Peyer's patch (tissue), 4 donors: ENCODE data around the gene FAM169A. TPM values are rescaled to one million over a fixed set of nuclear protein-coding genes. Genes with fewer than 3 reads are reported as not detected.

Experiments used
- DNase-seq, 3 donors: peaks; one replicate each; pipeline ENCODE4 v3.0.0-alpha.2; 2017 to 2019
- H3K27ac ChIP-seq, 4 donors: fragments of 200-600 bp; sonication (generic); one replicate each; pipeline ENCODE4 v1.5.1; 2016 to 2019
- H3K27me3 ChIP-seq, 2 donors: fragments of 200-600 bp; sonication (generic); one replicate each; pipeline ENCODE4 v1.5.1; 2019
- H3K36me3 ChIP-seq, 3 donors: fragments of 200-600 bp; sonication (generic); one replicate each; pipeline ENCODE4 v1.5.1; 2016 to 2019
- H3K4me1 ChIP-seq, 4 donors: fragments of 200-600 bp; sonication (generic); one replicate each; pipeline ENCODE4 v1.5.1; 2016 to 2019
- H3K4me3 ChIP-seq, 4 donors: fragments of 200-600 bp; sonication (generic); 1 replicate in 3 of 4; 2 replicates in 1 of 4; pipeline ENCODE4 v1.5.1; 2016 to 2019; ENCODE audit warnings: mild to moderate bottlenecking in 1 of 4
- H3K9me3 ChIP-seq, 4 donors: fragments of 200-600 bp; sonication (generic); one replicate each; pipeline ENCODE4 v1.5.1; 2016 to 2019; ENCODE audit warnings: mild to moderate bottlenecking in 1 of 4
- CTCF ChIP-seq, 6 experiments: fragments of 450-650 bp in 4 of 6; fragments of 200-600 bp in 2 of 6; sonication (generic) in 1 of 6; IDR thresholded peaks; one replicate each; pipeline ENCODE4 v1.5.1; 2017 to 2019; ENCODE audit warnings: antibody characterized with exemption in 6 of 6, mild to moderate bottlenecking in 3 of 6, moderate library complexity in 1 of 6
- POLR2A ChIP-seq, 2 donors: fragments of 450-650 bp; IDR thresholded peaks; one replicate each; pipeline ENCODE4 v1.5.1; 2017; ENCODE audit warnings: antibody characterized with exemption in 2 of 2, mild to moderate bottlenecking in 2 of 2, moderate library complexity in 2 of 2
- total RNA-seq, 4 donors: library from RNA; depleted of rRNA; stranded (reverse); fragments of >200 nt; gene quantifications; one replicate each; pipeline ENCODE4 v1.1.0, GENCODE V29; 2016

The FAM169A gene
- total RNA-seq, 4 donors from 2014 or later, result 1.7 to 6.0 (median 2.9) TPM

- Histone ChIP-seq H3K4me3 (peak overlapping the region; percentile 80 to 94 (median 90)), H3K27ac (peak overlapping the region; percentile 62 to 87 (median 77)), H3K27me3 (no peaks in the 10 kb centered on the region), H3K9me3 (no peaks in the 10 kb centered on the region), H3K36me3 (peaks cover 0 to 38% (median 2%) of the 10 kb centered on the region in 3 donors), H3K4me1 (peaks cover 0 to 28% (median 4%) of the 10 kb centered on the region in 4 donors)
- no peak for TF ChIP-seq POLR2A (IDR thresholded peaks at IDR 0.05)
- no peak for TF ChIP-seq CTCF (IDR thresholded peaks at IDR 0.05)
- DNase-seq, result no peak
These were observed 98.6 kb downstream of the FAM169A start for GRCh38 chr5:74767579-74767913.

GRCh38 chr5:74766849-74767578 lies 99.2 kb downstream of the FAM169A start, which contains the start of the genes GFM2 and NSA2:
GFM2 (minus strand) TSS chr5:74767117; CDS start chr5:74763742, 3,375 bp downstream.
NSA2 (plus strand) TSS chr5:74767249; CDS start chr5:74767361, 112 bp downstream.
- peaks cover 0 to 38% (median 2%) of the 10 kb centered on the region in 3 donors for H3K36me3 ChIP-seq
- TF ChIP-seq CTCF (IDR thresholded peaks at IDR 0.05) (no peak), POLR2A (IDR thresholded peaks at IDR 0.05) (peak; percentile 34 to 47)
- H3K4me1 ChIP-seq, result peaks cover 0 to 28% (median 4%) of the 10 kb centered on the region in 4 donors

GRCh38 chr5:74766418-74766848 lies 99.8 kb downstream of the FAM169A start:
- DNase-seq, result no peak
- peak overlapping the region; percentile 80 to 94 (median 90) for H3K4me3 ChIP-seq
- no peaks in the 10 kb centered on the region for H3K9me3 ChIP-seq
- H3K36me3 ChIP-seq, result peaks cover 0 to 38% (median 2%) of the 10 kb centered on the region in 3 donors
- no peak for TF ChIP-seq POLR2A (IDR thresholded peaks at IDR 0.05)
- TF ChIP-seq CTCF (IDR thresholded peaks at IDR 0.05), result peak in 4 of 6 experiments; percentile 54 to 72 (median 66)
- H3K4me1 ChIP-seq, result peaks cover 0 to 28% (median 4%) of the 10 kb centered on the region in 4 donors
- peak overlapping the region; percentile 62 to 87 (median 77) for H3K27ac ChIP-seq
- no peaks in the 10 kb centered on the region for H3K27me3 ChIP-seq

More at GRCh38 chr5:74766849-74767578, 99.2 kb downstream of the FAM169A start, which contains the start of the genes GFM2 and NSA2:
- DNase-seq, result peak; percentile 86 to 96 (median 92)
- Histone ChIP-seq H3K4me3 (peak within 1 kb of the TSS; percentile 80 to 94 (median 90)), H3K9me3 (no peaks in the 10 kb centered on the region), H3K27me3 (no peaks in the 10 kb centered on the region), H3K27ac (peak within 1 kb of the TSS; percentile 62 to 87 (median 77))

GRCh38 chr5:74765929-74766328 lies 100.3 kb downstream of the FAM169A start:
- no peaks in the 10 kb centered on the region for H3K27me3 ChIP-seq
- DNase-seq, result no peak
- peaks cover 0 to 28% (median 4%) of the 10 kb centered on the region in 4 donors for H3K4me1 ChIP-seq
- peak overlapping the region; percentile 80 to 94 (median 90) for H3K4me3 ChIP-seq
- no peaks in the 10 kb centered on the region for H3K9me3 ChIP-seq
- H3K27ac ChIP-seq, result no peak overlapping the region
- no peak for TF ChIP-seq POLR2A (IDR thresholded peaks at IDR 0.05)
- TF ChIP-seq CTCF (IDR thresholded peaks at IDR 0.05), result no peak
- peaks cover 0 to 34% (median 2%) of the 10 kb centered on the region in 3 donors for H3K36me3 ChIP-seq

- Histone ChIP-seq H3K9me3 (no peaks in the 10 kb centered on the region), H3K4me3 (peak overlapping the region in 1 of 4 donors; percentile 86), H3K27me3 (no peaks in the 10 kb centered on the region), H3K4me1 (peaks cover 0 to 28% (median 4%) of the 10 kb centered on the region in 4 donors), H3K36me3 (peaks cover 0 to 33% (median 0%) of the 10 kb centered on the region in 3 donors), H3K27ac (no peak overlapping the region)
- TF ChIP-seq POLR2A (IDR thresholded peaks at IDR 0.05) (no peak), CTCF (IDR thresholded peaks at IDR 0.05) (no peak)
- no peak for DNase-seq
These were observed 101.0 kb downstream of the FAM169A start for GRCh38 chr5:74765201-74765600.
